ENCODE results near the gene PTPRH.

DNA sequence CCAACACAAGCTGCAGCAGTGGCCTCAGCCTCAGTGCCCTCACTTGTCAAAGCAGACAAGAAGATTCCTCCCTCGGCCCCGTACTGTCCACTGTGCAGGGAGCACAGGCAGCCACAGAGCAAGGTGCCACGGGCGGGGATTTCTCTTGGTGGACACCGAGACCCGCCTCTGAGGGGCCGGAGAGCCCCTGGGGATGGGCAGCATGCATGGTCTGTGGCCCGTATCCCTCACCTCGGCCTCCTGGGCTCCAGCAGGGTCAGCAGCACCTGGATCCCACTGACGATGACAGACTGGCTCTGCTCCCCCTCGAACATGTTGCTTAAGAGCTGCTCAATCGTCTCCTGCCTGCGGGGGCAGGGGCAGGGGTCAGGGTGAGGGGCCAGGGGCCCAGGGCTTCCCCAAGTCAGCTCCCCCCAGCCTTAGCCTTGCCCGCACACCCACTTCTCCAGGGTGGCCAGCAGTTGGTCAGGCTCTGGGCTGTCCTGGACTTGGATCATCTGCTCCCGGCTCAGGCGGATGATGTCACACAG lies 32.7 kb upstream of the PTPRH start:
- TF ChIP-seq EGR1 (conservative IDR thresholded peaks at IDR 0.05) (no peak), ZKSCAN8 (CRISPR knock-in tag; IDR thresholded peaks at IDR 0.05) (no peak), MNT (conservative IDR thresholded peaks at IDR 0.05) (no peak), MXI1 (IDR thresholded peaks at IDR 0.05; ENCODE audit: low read depth, low read length) (no peak), ATF6 (CRISPR knock-in tag; IDR thresholded peaks at IDR 0.05) (no peak), MAFK (IDR thresholded peaks at IDR 0.05; ENCODE audit: low read length) (no peak), CTCF (IDR thresholded peaks at IDR 0.05 in 2 of 3, conservative IDR thresholded peaks at IDR 0.05 in 1 of 3; ENCODE audit: insufficient read depth in 2 of 3, low read depth in 1 of 3, low read length in 3 of 3) (no peak), ZBTB33 (CRISPR knock-in tag; IDR thresholded peaks at IDR 0.05) (no peak), IRF1 (CRISPR knock-in tag; IDR thresholded peaks at IDR 0.05; ENCODE audit: borderline replicate concordance) (no peak), NR2C2 (CRISPR knock-in tag; IDR thresholded peaks at IDR 0.05) (no peak), NR2C2 (tag; IDR thresholded peaks at IDR 0.05) (no peak), ZNF57 (CRISPR knock-in tag; IDR thresholded peaks at IDR 0.05) (no peak)

Measured in K562 (cell line).